Ishikawa (cell line): ENCODE measurements around the gene PPP2R2C.

ENCODE experiments used
- CEBPB ChIP-seq: IDR thresholded peaks from 2 replicates; pipeline ENCODE4 v1.6.1; 2012
- CREB1 ChIP-seq: IDR thresholded peaks from 2 replicates; pipeline ENCODE4 v1.6.1; 2012; ENCODE audit warnings: low read depth
- EGR1 ChIP-seq: IDR thresholded peaks from 2 replicates; pipeline ENCODE4 v1.6.1; 2012
- EP300 ChIP-seq: IDR thresholded peaks from 2 replicates; pipeline ENCODE4 v1.6.1; 2012; ENCODE audit warnings: borderline replicate concordance
- NFIC ChIP-seq: IDR thresholded peaks from 2 replicates; pipeline ENCODE4 v1.6.1; 2012
- RAD21 ChIP-seq: IDR thresholded peaks from 2 replicates; pipeline ENCODE4 v1.6.1; 2012; ENCODE audit warnings: low read depth
- TAF1 ChIP-seq: IDR thresholded peaks from 2 replicates; pipeline ENCODE4 v1.6.1; 2012; ENCODE audit warnings: low read depth, mild to moderate bottlenecking
- TCF12 ChIP-seq: IDR thresholded peaks from 2 replicates; pipeline ENCODE4 v1.6.1; 2012; ENCODE audit warnings: low read depth
- ZBTB7A ChIP-seq: IDR thresholded peaks from 2 replicates; pipeline ENCODE4 v1.6.1; 2012; ENCODE audit warnings: low read depth
- TF ChIP-seq, protein P1 (sequence below): IDR thresholded peaks from 2 replicates; pipeline ENCODE4 v1.6.1; 2012
- TF ChIP-seq, protein P2 (sequence below): IDR thresholded peaks from 2 replicates; pipeline ENCODE4 v1.6.1; 2012
- TF ChIP-seq, protein P3 (sequence below): IDR thresholded peaks from 2 replicates; pipeline ENCODE4 v1.6.1; 2012; ENCODE audit warnings: low read depth, mild to moderate bottlenecking

DNA sequence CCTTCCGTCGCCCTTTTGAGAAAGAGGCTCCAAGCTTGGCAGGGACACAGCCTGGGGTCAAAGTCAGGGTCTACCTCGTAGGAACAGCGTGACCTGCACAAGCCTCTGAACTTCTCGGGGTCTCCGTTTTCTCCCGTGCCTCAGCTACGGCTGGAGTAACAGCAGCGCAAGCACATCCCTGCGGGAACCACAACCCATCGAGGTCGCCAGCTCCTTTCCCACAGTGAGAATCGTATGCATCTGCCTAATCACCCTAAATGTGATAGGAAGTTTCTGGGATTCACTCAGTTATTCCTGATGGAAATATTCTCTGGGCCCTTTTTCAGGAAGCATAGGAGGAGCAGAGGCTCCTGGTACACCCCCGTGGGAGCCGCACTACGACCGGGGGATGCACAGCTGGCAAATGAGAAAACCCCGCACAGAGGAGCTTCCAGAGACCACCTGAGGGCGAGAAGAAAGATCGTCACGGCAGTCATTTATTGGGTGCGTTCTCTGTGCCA is 24.7 kb downstream of the PPP2R2C start:
- TF ChIP-seq, protein P1, sequence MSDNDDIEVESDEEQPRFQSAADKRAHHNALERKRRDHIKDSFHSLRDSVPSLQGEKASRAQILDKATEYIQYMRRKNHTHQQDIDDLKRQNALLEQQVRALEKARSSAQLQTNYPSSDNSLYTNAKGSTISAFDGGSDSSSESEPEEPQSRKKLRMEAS: no peak
- no peak for TF ChIP-seq EGR1
- no peak for TF ChIP-seq EP300
- TF ChIP-seq, protein P2, sequence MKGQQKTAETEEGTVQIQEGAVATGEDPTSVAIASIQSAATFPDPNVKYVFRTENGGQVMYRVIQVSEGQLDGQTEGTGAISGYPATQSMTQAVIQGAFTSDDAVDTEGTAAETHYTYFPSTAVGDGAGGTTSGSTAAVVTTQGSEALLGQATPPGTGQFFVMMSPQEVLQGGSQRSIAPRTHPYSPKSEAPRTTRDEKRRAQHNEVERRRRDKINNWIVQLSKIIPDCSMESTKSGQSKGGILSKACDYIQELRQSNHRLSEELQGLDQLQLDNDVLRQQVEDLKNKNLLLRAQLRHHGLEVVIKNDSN: no peak
- no peak for TF ChIP-seq RAD21
- TF ChIP-seq, protein P3, sequence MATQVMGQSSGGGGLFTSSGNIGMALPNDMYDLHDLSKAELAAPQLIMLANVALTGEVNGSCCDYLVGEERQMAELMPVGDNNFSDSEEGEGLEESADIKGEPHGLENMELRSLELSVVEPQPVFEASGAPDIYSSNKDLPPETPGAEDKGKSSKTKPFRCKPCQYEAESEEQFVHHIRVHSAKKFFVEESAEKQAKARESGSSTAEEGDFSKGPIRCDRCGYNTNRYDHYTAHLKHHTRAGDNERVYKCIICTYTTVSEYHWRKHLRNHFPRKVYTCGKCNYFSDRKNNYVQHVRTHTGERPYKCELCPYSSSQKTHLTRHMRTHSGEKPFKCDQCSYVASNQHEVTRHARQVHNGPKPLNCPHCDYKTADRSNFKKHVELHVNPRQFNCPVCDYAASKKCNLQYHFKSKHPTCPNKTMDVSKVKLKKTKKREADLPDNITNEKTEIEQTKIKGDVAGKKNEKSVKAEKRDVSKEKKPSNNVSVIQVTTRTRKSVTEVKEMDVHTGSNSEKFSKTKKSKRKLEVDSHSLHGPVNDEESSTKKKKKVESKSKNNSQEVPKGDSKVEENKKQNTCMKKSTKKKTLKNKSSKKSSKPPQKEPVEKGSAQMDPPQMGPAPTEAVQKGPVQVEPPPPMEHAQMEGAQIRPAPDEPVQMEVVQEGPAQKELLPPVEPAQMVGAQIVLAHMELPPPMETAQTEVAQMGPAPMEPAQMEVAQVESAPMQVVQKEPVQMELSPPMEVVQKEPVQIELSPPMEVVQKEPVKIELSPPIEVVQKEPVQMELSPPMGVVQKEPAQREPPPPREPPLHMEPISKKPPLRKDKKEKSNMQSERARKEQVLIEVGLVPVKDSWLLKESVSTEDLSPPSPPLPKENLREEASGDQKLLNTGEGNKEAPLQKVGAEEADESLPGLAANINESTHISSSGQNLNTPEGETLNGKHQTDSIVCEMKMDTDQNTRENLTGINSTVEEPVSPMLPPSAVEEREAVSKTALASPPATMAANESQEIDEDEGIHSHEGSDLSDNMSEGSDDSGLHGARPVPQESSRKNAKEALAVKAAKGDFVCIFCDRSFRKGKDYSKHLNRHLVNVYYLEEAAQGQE: no peak
- TF ChIP-seq ZBTB7A: no peak
- TF ChIP-seq CEBPB: no peak
- TF ChIP-seq NFIC: no peak
- TF ChIP-seq TAF1: no peak
- TF ChIP-seq CREB1: no peak
- no peak for TF ChIP-seq TCF12
